Activated CD4-positive, CD25-positive, alpha-beta regulatory T cell treated with anti-CD3 and anti-CD28 coated beads, Interleukin-2, amount 50 U/mL, for 72 hours (primary cell): ENCODE data around the gene GSTT2.

Source experiments
- DNase-seq: peaks from one replicate; pipeline ENCODE4 v3.0.0; 2021

Gene GSTT2

DNA sequence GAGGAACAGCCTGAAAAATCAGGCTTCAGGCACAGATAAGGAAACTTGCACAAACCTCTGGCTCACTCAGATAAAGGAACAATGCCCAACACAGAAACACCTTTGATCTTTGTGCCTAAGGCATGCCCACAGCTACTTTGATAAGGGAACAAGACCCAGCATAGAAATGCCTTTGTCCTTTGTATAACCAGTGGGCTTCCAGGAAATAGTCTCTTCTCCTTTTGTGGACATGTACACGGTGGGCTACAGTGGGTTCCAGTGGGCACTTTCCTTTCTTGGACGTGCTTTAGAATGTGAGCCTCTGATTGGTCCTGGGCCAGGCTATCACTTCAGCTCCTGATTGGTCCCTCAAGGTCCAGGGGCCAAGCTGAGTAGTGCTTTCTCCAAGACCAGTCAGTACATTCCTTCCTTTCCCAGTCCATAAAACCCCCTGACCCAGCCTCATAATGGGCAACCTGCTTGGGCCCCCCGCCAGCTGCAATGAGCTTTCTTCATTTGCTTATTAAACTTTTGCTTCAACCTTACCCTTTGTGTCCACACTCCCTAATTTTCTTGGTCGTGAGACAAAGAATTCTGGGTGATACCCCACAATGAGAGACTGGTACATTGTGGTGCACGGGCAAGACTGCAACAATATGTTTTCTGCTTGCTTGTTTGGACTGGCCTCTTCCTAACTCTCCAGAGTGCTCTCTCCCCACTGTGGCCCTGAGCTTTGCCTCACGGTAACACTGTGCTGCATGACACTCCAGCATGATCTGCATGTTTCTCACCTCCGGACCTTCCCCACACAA lies 29.5 kb downstream of the GSTT2 start:
- DNase-seq, result no peak

DNA sequence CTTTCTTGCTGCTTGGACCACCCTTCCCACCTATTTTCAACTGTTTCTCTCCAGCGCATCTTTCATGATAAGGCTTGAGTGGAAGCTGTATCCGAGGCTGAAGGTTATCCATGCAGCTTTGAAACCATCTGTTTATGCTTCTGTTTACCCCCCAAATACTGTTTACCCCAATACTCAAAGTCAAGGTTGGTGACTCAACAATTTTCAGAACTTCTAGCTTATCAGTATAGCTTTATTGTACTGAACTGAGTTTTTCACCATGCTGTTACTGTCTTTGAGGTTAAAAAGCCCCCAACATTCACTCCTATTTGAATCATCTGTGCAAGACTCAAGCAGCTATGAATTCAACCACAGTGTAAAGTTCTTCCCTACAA lies 30.1 kb downstream of the GSTT2 start:
- DNase-seq, result no peak

DNA sequence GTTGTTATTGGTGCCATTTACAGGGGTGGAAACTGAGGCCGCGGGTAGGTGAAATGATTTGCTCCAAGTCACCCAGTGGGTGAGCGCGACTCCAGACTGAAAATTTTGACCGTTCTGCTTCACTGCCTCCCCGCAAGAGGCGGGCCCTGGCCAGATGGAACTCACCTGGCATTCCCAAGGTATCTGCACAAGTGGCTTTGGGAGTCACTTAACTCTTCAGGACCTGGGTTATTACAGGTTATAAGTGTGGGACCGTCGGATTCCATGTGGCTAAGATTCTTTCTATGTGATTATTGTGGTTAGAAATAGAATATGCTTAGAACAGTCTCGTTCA lies 31.8 kb downstream of the GSTT2 start:
- DNase-seq, result no peak

DNA sequence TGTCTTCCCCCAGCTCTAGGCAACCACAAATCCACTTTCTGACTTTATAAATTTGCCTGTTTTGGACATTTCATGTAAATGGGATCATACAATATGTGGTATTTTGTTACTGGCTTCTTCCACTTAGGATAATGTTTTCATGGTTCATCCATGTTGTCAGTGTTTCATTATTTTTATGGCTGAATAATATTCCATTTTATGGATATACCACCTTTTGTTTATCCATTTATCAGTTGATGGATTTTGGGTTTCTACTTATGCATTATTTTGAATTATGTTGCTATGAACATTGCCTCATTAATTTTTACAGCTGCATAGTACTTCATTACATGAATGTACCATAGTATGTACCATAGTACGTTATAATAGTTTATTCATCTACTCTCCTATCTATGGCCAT lies 36.2 kb downstream of the GSTT2 start:
- DNase-seq, result no peak

DNA sequence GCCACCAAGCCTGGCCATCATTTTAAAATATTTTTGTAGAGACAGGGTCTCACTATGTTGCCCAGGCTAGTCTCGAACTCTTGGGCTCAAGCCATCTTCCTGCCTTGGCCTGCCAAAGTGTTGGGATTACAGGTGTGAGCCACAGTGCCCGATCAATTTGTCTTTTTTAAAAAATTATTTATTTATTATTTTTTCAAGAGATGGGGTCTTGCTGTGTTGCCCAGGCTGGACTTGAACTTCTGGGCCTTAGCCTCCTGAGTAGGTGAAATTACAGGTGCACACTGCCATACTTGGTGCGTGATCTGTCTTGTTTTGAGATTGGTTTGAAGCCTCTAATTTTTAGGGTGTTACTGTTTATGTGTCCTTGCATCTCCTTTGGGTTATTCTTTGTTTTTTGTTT lies 41.4 kb downstream of the GSTT2 start:
- DNase-seq, result no peak

DNA sequence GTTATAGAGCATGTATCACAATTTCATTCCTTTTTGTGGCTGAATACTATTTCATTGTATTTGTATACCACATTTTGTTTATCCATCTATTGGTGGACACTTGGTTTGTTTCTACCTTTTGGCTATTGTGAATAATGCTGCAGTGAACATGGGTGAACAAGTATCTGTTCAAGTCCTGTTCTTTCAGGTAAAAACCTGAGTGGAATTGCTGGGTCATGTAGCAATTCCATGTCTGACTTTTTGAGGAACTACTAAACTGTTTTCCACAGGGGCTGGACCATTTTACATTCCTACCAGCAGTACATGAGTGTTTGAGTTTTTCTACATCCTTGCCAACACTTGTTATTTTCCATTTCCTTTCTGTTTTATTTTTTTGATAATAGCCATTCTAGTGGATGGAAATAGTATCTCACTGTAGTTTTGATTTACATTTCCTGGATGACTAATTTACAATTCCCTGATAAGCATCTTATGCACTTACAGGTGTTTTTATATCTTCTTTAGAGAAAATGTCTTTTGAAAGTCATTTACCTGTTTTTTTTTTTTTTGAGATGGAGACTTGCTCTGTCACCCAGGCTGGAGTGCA lies 43.4 kb downstream of the GSTT2 start:
- DNase-seq, result no peak

DNA sequence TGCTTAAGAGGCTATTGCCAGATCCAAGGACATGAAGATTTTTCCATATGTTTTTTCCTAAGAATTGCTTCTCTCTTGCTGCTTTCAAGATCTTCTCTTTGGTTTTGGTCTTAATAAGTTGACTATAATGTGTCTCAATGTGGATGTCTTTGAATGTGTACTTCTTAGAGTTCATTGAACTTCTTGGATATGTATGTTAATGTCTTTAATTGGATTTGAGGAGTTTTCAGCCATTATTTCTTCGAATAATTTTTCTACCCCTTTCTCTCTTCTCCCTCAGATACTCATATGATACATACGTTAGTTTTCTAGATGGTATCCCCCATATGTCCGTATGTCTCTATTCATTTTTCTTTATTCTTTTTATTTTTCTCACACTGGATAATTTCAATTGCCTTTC lies 44.4 kb downstream of the GSTT2 start:
- DNase-seq, result no peak

DNA sequence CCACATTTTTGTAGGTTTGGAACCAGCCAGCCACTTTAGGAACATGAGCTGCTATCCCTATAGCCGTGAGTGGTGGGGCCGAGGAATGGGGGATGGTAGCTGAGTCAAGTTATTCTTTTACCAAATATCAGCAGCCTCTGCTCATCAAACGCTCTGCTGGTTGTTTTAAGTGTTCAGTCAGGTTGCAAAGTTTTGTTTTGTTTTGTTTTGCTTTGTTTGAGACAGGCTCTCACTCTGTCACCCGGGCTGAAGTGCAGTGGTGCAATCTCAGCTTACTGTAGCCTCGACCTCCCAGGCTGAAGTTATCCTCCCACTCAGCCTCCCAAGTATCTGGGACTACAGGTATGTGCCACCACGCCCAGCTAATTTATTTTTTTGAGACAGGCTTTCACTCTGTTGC lies 45.5 kb downstream of the GSTT2 start:
- DNase-seq, result no peak

DNA sequence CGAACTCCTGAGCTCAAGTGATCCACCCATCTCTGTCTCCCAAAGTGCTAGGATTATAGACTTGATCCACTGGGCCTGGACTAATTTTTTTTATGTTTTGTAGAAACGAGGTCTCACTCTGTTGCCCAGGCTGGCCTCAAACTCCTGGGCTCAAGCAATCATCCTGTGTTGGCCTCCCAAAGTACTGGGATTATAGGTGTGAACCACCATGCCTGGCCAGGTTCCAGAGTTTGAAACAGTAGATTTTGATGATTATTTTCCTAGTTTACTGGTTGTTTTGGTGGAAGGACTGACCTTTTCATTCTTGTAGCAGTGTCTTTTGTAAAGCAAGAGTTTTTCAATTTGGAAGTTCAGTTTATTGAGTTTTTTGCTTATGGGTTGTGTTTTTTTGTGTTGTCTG lies 46.1 kb downstream of the GSTT2 start:
- DNase-seq, result no peak

DNA sequence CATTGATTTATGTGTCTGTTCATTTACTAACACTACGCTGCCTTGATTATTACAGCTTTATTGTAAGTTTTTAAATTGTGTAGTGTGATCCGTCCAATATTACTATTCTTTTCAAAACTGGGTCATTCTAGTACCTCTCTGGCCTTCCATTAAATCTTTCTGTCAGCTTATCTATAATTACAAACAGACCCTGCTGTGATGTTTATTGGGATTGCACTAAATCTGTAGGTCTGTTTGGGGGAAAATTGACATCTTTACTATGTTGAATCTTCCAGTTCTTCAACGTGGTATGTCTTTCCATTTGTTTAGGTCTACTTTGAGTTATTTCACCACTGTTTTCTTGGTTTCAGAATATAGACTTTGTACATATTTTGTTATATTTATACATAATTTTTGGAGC lies 46.8 kb downstream of the GSTT2 start:
- no peak for DNase-seq

DNA sequence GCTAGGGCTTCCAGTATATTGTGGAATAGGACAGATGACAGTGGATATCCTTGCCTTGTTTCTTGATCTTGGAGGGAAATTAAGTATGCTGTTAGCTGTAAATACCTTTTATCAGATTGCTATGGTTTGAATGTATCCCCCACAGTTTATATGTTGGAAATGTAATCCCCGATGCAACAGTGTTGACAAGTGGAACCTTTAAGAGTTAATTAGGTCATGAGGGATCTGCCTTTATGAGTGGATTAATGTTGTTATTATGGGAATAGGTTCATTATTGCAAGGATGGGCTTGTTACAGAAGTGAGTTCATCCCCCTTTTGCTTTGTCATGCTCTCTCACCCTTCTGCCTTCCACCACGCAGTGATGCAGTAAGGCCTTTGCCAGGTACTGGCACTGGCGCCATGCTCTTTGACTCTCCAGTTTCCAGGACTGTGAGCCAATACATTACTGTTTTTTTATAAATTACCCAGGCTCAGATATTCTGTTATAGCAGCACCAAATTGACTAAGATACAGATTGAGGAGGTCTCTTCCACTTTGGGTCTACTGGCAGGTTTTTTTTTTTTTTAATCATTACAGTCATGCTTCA lies 47.5 kb downstream of the GSTT2 start:
- DNase-seq, result no peak

DNA sequence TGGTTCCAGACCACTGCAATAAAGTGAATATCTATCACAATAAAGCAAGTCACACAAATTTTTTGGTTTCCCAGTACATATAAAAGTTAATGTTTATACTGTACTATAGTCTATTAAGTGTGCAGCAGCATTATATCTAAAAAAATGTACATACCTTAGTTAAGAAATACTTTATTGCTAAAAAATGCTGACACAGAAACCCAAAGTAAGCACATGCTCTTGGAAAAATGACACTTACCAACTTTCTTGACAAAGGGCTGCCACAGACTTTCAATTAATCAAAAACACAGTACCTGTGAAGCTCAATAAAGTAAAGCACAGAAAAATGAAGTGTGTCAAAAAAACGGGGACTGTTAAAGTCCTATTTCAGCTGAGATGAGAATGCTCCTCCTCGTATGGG lies 48.1 kb downstream of the GSTT2 start:
- no peak for DNase-seq

DNA sequence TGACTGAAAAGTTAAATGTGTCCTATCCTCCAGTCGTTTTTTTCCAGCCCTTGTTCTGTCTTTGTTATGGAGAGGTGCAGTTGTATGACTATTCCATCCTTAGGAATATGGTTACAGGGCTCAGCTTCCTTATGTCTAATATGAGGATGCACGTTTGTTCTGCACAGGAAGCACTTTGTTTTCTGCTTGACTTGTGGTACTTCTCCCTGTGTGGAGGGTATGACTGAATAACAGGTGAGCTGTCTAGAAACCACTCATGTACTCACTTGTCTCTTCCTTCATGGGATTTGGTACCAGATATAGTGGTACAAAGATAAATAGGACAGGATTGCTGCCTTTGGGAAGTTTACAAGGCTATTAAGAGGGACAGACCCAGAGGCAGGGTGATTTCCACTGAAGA lies 48.6 kb downstream of the GSTT2 start:
- no peak for DNase-seq

DNA sequence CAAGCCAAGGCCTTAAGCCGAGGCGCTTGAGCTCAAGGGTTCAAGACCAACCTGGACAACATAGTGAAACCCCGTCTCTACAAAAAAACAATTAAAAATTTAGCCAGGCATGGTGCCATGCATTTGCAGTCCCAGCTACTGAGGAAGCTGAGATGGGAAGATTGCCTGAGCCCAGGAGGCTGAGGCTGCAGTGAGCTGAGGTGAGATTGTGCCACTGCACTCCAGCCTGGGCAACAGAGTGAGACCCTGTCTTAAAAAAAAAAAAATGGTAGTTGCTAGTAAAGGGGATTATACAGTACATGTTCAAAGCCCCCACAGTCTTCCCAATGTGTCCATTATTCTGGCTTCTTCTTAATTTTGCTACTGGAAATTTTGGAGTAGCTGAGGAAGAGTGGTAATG lies 49.4 kb downstream of the GSTT2 start:
- DNase-seq, result no peak

DNA sequence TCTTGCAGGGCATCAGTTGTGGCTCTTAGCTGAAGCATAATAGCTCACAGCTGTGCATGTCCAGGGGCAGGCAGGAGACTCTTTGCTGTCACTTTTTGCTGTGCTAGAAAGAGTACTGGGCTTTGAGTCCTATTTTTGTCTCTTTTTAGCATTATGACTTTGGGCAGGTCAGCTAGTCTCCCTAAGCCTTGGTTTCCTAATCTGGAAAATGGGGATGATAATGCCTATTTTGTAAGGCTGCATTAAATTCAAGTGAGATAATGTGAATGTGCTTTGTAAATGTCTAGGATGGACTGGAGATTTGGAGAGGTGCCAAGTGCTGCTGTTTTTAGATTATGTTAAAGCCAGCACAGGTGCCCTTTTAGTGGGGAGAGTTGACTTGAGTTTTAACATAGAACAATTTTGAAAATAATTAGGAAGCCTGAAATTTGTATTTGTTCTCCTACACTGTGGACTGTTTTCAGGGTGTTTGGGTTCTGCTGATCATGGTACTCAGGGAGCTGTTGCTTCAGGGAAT lies 50.3 kb downstream of the GSTT2 start:
- no peak for DNase-seq
